Kidney (tissue), 14 donors: ENCODE measurements around the gene EML6. TPM values are rescaled to one million over a fixed set of nuclear protein-coding genes. Genes with fewer than 3 reads are reported as not detected.

Source experiments
- DNase-seq, 5 donors: peaks; one replicate each; pipeline ENCODE4 v3.0.0-alpha.2; 2013 to 2020
- FAIRE-seq: peaks from 2 replicates; lab custom pipeline; 2012; peaks lifted over from hg19 to GRCh38; lab: Jason Lieb, UNC
- H3K27ac ChIP-seq, 2 donors: one replicate each; pipeline ENCODE4 v1.7.0; 2013; ENCODE audit warnings: low read depth in 2 of 2, low read length in 2 of 2, inconsistent platforms in 1 of 2
- H3K27me3 ChIP-seq: one replicate; pipeline ENCODE4 v1.7.1; 2013; ENCODE audit warnings: low read length, inconsistent platforms; ENCODE audit not compliant: control insufficient read depth, insufficient read depth
- H3K36me3 ChIP-seq, 3 donors: one replicate each; pipeline versions ENCODE4 v1.7.0 to v1.7.1; 2013; ENCODE audit warnings: low read length in 3 of 3, control low read depth in 1 of 3, inconsistent platforms in 1 of 3; ENCODE audit not compliant: insufficient read depth in 3 of 3, control insufficient read depth in 2 of 3
- H3K4me1 ChIP-seq, 3 donors: one replicate each; pipeline versions ENCODE4 v1.7.0 to v1.7.1; 2013; ENCODE audit warnings: low read length in 3 of 3, inconsistent platforms in 1 of 3, low read depth in 1 of 3; ENCODE audit not compliant: control insufficient read depth in 2 of 3, insufficient read depth in 2 of 3
- H3K4me3 ChIP-seq, 3 donors: one replicate each; pipeline versions ENCODE4 v1.7.0 to v1.8.1; 2013; ENCODE audit warnings: low read length in 3 of 3, control low read depth in 1 of 3, inconsistent platforms in 1 of 3
- H3K9ac ChIP-seq, 3 donors: one replicate each; pipeline versions ENCODE4 v1.7.0 to v1.7.1; 2013; ENCODE audit warnings: low read length in 3 of 3, control low read depth in 1 of 3, inconsistent platforms in 1 of 3
- H3K9me3 ChIP-seq, 3 donors: one replicate each; pipeline versions ENCODE4 v1.7.0 to v1.7.1; 2013; ENCODE audit warnings: low read length in 3 of 3, control low read depth in 1 of 3, inconsistent platforms in 1 of 3; ENCODE audit not compliant: control insufficient read depth in 2 of 3, insufficient read depth in 1 of 3
- intact Hi-C: fragments of 100-400 bp; cut with DNase I; formaldehyde crosslinking; loops from one replicate; pipeline ENCODE4 v1.11.1; 2022
- polyA plus RNA-seq: library from polyadenylated mRNA; stranded (reverse); fragments of 350-450 nt; fragmentation: Illumina TruSeq; extraction: RNeasy Lipid Tissue Mini Kit (QIAGEN cat#74804); gene quantifications from one replicate; pipeline ENCODE4 v1.2.3, GENCODE V29; 2014; ENCODE audit warnings: low read depth, low replicate concordance; ENCODE audit not compliant: insufficient read depth
- total RNA-seq: library from RNA; stranded (reverse); fragmentation: NEBNext Ultra II Directional; extraction: Animal tissue kit (Norgen Biotek cat#: 25700); gene quantifications from one replicate; pipeline ENCODE4 v1.2.1, GENCODE V29; 2021
- TF ChIP-seq, protein P1 (sequence below): IDR thresholded peaks from 3 replicates; pipeline ENCODE4 v1.5.1; 2012; ENCODE audit warnings: mild to moderate bottlenecking, moderate library complexity, borderline replicate concordance; ENCODE audit not compliant: insufficient read depth; ENCODE audit errors: extremely low read depth
- donor health status: control.
- donor health status: control.
- donor health status: control.
- donor health status: control.
- donor health status: control.
- donor health status: DM: yes; HTN: yes; CAD: no.
- donor health status: Normal renal cell carcinoma (clear cell type).

Gene EML6
- total and polyA plus RNA-seq, 2 donors from 2014 or later = 1.7 to 3.1 TPM

DNA sequence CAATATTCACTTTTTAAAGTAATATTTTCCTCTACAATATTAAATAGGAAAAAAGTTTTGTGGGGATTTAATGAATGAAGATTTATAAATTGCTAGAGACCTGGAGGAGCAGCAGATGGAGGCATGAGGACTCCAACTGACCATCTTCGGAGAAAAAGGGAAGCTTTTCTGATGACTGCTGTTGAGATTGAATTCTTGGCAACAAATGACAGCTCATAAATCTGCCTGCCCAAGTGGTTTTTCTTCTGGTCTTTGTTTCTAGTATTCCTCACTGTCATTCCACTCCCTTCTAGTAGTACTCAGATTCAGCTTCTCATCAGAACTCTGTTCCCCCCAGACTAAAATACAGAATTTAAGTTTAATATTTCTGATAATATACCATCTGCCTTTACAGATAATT lies 157.0 kb downstream of the EML6 start:
- H3K27ac ChIP-seq = no peak overlapping the region
- DNase-seq (no peak), FAIRE-seq (no peak)
- no peak overlapping the region for H3K4me3 ChIP-seq
- H3K4me1 ChIP-seq = peaks cover 0 to 4% (median 0%) of the 10 kb centered on the region in 3 donors
- TF ChIP-seq, protein P1, sequence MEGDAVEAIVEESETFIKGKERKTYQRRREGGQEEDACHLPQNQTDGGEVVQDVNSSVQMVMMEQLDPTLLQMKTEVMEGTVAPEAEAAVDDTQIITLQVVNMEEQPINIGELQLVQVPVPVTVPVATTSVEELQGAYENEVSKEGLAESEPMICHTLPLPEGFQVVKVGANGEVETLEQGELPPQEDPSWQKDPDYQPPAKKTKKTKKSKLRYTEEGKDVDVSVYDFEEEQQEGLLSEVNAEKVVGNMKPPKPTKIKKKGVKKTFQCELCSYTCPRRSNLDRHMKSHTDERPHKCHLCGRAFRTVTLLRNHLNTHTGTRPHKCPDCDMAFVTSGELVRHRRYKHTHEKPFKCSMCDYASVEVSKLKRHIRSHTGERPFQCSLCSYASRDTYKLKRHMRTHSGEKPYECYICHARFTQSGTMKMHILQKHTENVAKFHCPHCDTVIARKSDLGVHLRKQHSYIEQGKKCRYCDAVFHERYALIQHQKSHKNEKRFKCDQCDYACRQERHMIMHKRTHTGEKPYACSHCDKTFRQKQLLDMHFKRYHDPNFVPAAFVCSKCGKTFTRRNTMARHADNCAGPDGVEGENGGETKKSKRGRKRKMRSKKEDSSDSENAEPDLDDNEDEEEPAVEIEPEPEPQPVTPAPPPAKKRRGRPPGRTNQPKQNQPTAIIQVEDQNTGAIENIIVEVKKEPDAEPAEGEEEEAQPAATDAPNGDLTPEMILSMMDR = no peak
- no peaks in the 10 kb centered on the region for H3K27me3 ChIP-seq
- H3K9me3 ChIP-seq = no peaks in the 10 kb centered on the region
- intact Hi-C loops = no loop called here
- H3K36me3 ChIP-seq = no peaks in the 10 kb centered on the region
- no peak overlapping the region for H3K9ac ChIP-seq

DNA sequence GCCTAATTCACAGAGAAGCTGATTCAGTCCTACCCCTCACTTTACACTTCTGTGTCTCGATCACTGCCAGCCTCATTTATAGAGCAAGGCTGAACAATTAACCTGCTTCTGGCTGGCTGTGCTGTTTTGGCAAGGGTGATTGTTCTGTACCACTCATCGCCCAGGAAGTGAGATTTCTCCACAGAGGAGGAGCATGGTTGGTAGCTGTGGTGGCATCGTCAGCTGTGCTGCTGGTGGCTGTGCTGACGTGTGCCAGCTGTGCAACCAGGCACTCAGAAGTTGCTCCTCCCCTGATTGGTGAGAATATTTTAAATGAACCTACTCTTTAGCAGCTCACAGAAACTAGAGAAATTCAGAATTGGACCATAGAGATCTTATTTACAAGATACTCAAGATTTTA lies 158.3 kb downstream of the EML6 start:
- Histone ChIP-seq H3K27me3 (no peaks in the 10 kb centered on the region), H3K27ac (no peak overlapping the region), H3K4me3 (no peak overlapping the region), H3K36me3 (no peaks in the 10 kb centered on the region), H3K9ac (no peak overlapping the region), H3K4me1 (peaks cover 0 to 4% (median 0%) of the 10 kb centered on the region in 3 donors), H3K9me3 (no peaks in the 10 kb centered on the region)
- FAIRE-seq (no peak), DNase-seq (no peak)
- TF ChIP-seq, protein P1 = no peak
- intact Hi-C loops = no loop called here

DNA sequence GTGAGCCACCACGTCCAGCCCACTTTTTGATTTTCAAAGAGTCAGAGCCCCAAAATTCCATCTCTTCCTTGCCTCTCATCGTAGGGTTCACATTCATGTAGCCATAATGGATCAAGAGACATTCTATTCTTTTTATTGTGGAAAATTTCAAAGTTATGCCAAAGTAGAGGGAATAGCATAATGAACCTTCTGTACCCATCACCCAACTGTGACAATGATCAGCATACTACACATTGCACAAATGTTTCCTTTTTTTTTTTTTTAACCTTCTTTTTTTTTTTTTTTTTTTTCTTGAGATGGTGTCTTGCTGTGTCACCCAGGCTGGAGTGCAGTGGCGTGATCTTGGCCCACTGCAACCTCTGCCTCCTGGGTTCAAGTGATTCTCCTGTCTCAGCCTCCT lies 162.4 kb downstream of the EML6 start:
- FAIRE-seq = no peak
- Histone ChIP-seq H3K27ac (no peak overlapping the region), H3K9ac (no peak overlapping the region), H3K4me3 (no peak overlapping the region), H3K9me3 (no peaks in the 10 kb centered on the region), H3K36me3 (no peaks in the 10 kb centered on the region), H3K4me1 (peaks cover 0 to 2% (median 0%) of the 10 kb centered on the region in 3 donors), H3K27me3 (no peaks in the 10 kb centered on the region)
- no peak for DNase-seq
- TF ChIP-seq, protein P1 = no peak
- intact Hi-C loops = no loop called here

DNA sequence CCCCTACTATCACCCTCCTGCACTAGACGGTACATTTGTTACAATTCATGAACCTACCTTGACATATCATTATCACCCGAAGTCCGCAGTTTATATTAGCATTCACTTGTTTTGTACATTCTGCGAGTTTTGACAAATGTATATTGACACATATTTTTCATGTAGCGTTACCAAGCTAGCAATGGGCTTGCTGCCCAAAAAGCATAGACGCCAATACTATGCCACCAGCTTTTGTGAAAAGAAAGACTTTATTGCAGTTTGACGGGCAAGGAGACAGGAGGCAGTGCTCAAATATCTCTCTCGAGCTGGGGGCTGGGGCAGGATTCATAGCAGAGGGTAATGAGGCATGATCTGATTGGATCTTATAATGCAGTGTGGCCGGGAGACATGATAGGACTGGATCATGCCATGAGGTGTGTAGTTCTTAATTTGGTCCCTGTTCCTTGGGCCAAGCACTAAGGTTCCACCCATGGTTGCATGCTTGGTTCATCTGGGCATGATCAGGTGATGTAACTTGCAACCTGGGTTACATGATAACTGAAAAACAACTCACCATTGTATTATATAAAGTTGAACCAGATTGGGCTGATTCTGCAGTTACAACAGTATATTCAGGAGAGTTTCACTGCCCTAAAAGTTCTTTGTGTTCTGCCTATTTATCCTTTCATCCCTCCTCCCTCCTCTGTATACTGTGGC lies 164.5 kb downstream of the EML6 start:
- H3K4me1 ChIP-seq = peaks cover 0 to 2% (median 0%) of the 10 kb centered on the region in 3 donors
- intact Hi-C loops = no loop called here
- H3K4me3 ChIP-seq = no peak overlapping the region
- no peaks in the 10 kb centered on the region for H3K27me3 ChIP-seq
- TF ChIP-seq, protein P1 = no peak
- H3K27ac ChIP-seq = no peak overlapping the region
- DNase-seq = no peak
- H3K9ac ChIP-seq = no peak overlapping the region
- no peaks in the 10 kb centered on the region for H3K9me3 ChIP-seq
- H3K36me3 ChIP-seq = no peaks in the 10 kb centered on the region
- FAIRE-seq = no peak
